ENCODE measurements around the gene ECE2. TPM values are rescaled to one million over a fixed set of nuclear protein-coding genes. Genes with fewer than 3 reads are reported as not detected.
A peak's percentile ranks its signal among the peaks of the same experiment; 100 is the strongest.

Gene ECE2
- total and polyA plus RNA-seq, 8 donors: 0.45 to 2.9 TPM; not detected in 6

DNA sequence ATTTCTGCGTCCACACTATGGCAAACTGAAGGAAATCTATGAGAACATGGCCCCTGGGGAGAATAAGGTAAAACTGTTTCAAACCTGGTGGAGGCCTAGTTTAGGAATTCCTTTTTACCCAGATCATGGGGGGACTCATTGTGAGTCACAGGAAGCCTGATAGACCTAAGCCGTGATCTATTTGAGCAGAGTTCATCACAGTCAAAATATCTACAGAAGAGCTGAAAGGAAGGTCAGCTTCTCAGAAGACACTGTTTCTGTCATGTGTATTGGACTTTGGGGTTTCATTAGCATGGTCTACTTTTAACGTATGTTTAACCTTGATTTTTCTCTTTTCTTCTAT, 24.5 kb downstream of the ECE2 start:
- TF ChIP-seq POLR2AphosphoS5 (IDR thresholded peaks at IDR 0.05) (no peak), POLR2A (IDR thresholded peaks at IDR 0.05) (no peak), EP300 (IDR thresholded peaks at IDR 0.05) (no peak)
- TF ChIP-seq, protein P1, sequence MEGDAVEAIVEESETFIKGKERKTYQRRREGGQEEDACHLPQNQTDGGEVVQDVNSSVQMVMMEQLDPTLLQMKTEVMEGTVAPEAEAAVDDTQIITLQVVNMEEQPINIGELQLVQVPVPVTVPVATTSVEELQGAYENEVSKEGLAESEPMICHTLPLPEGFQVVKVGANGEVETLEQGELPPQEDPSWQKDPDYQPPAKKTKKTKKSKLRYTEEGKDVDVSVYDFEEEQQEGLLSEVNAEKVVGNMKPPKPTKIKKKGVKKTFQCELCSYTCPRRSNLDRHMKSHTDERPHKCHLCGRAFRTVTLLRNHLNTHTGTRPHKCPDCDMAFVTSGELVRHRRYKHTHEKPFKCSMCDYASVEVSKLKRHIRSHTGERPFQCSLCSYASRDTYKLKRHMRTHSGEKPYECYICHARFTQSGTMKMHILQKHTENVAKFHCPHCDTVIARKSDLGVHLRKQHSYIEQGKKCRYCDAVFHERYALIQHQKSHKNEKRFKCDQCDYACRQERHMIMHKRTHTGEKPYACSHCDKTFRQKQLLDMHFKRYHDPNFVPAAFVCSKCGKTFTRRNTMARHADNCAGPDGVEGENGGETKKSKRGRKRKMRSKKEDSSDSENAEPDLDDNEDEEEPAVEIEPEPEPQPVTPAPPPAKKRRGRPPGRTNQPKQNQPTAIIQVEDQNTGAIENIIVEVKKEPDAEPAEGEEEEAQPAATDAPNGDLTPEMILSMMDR (IDR thresholded peaks at IDR 0.05): no peak
- Histone ChIP-seq H3K36me3 (peaks cover 42 to 53% (median 52%) of the 10 kb centered on the region in 4 donors), H3K9me3 (no peaks in the 10 kb centered on the region), H3K4me1 (peaks cover 10 to 34% (median 21%) of the 10 kb centered on the region in 4 donors), H3K4me3 (peak overlapping the region in 2 of 4 donors; percentile 95 to 96), H3K27ac (peak overlapping the region in 1 of 5 donors; percentile 88), H3K27me3 (no peaks in the 10 kb centered on the region)
- no peak for DNase-seq
- WGBS, 5 donors: 61 to 85% (median 77%) methylated on average over 3 of the region's 3 CpGs
- intact Hi-C loops (cut with DNase I; ENCODE audit: low total_unique reads): loop anchor here (10.0 kb wide), 1 partner anchor 54 kb away; no protein-coding TSS in a partner anchor

DNA sequence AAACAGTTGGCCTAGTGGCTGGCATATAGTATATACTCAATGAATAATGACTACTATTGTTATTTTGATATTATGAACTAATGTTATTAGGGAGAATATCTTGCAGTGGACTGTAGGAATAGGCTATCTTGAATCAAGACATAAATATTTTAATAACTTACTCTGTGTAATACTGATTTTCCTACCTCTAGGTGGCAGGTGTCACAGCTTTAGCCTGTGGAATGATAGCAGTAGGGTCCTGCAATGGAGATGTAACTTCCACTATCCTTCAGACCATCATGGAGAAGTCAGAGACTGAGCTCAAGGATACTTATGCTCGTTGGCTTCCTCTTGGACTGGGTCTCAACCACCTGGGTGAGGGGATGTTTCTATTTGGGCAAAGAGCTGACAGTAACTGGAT, 29.8 kb downstream of the ECE2 start:
- intact Hi-C loops (cut with DNase I; ENCODE audit: low total_unique reads): loop anchor here (10.0 kb wide), 1 partner anchor 49 kb away; no protein-coding TSS in a partner anchor
- WGBS, 5 donors: 53 to 85% (median 59%) methylated on average over 1 of the region's 1 CpG
- TF ChIP-seq POLR2AphosphoS5 (IDR thresholded peaks at IDR 0.05) (no peak), EP300 (IDR thresholded peaks at IDR 0.05) (no peak), POLR2A (IDR thresholded peaks at IDR 0.05) (no peak)
- TF ChIP-seq, protein P1 (IDR thresholded peaks at IDR 0.05): peak in 2 of 7 experiments; percentile 12 to 14
- H3K27me3 ChIP-seq: no peaks in the 10 kb centered on the region
- H3K27ac ChIP-seq: no peak overlapping the region
- no peak overlapping the region for H3K4me3 ChIP-seq
- H3K4me1 ChIP-seq: peaks cover 2 to 15% (median 6%) of the 10 kb centered on the region in 4 donors
- DNase-seq: peak in 1 of 2 donors; percentile 37
- H3K36me3 ChIP-seq: peaks cover 79 to 95% (median 92%) of the 10 kb centered on the region in 4 donors
- no peaks in the 10 kb centered on the region for H3K9me3 ChIP-seq

DNA sequence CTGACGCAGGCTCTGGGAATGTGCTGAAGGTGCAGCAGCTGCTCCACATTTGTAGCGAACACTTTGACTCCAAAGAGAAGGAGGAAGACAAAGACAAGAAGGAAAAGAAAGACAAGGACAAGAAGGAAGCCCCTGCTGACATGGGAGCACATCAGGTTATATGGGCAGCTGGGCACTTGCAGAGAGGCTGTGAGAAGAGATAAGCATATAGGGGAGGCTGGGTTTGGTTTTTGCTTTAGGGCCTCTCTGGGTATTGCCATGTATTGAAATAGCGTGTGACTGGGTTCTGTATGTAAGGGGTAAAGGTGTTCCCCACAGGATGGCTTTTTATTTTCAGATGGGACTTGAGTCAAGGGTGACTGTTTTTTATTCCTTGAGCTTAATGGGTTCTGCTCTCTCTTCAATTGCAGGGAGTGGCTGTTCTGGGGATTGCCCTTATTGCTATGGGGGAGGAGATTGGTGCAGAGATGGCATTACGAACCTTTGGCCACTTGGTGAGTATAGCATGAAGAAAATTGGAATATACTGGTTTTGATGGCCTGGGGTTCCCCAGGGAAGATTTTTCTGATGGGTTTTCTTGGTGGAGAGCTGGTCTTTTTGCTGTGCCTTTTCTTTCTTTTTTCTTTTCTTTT, 30.6 kb downstream of the ECE2 start:
- WGBS, 5 donors: 87 to 94% (median 91%) methylated on average over 4 of the region's 4 CpGs
- TF ChIP-seq POLR2AphosphoS5 (IDR thresholded peaks at IDR 0.05) (no peak), POLR2A (IDR thresholded peaks at IDR 0.05) (no peak), EP300 (IDR thresholded peaks at IDR 0.05) (no peak)
- TF ChIP-seq, protein P1 (IDR thresholded peaks at IDR 0.05): no peak
- no peaks in the 10 kb centered on the region for H3K9me3 ChIP-seq
- H3K27me3 ChIP-seq: no peaks in the 10 kb centered on the region
- peaks cover 0 to 10% (median 0%) of the 10 kb centered on the region in 4 donors for H3K4me1 ChIP-seq
- H3K36me3 ChIP-seq: peaks cover 75 to 87% (median 83%) of the 10 kb centered on the region in 4 donors
- H3K4me3 ChIP-seq: no peak overlapping the region
- intact Hi-C loops (cut with DNase I; ENCODE audit: low total_unique reads): loop anchor here (10.0 kb wide), 1 partner anchor 48 kb away; no protein-coding TSS in a partner anchor
- no peak overlapping the region for H3K27ac ChIP-seq
- no peak for DNase-seq

DNA sequence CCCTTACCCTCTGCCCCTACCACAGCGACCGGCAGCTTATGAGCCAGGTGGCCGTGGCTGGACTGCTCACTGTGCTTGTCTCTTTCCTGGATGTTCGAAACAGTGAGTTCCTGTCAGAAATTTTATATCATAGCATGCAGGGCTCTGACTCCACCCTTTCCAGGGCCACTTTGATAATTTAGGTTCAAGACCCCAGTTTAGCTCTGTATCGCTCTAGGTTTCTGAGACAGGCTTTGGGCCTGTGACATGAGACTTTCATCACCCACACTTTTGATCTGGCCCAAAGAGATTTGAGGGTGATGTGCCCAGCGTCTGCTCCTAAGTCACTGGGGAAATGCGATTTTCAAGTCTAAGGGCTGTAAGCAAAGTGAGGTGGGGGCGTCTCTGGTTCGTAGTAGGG, 32.1 kb downstream of the ECE2 start:
- Histone ChIP-seq H3K4me3 (no peak overlapping the region), H3K36me3 (peaks cover 62 to 72% (median 68%) of the 10 kb centered on the region in 4 donors), H3K27ac (no peak overlapping the region), H3K27me3 (no peaks in the 10 kb centered on the region), H3K4me1 (no peaks in the 10 kb centered on the region), H3K9me3 (no peaks in the 10 kb centered on the region)
- intact Hi-C loops (cut with DNase I; ENCODE audit: low total_unique reads): loop anchor here (10.0 kb wide), 1 partner anchor 47 kb away; no protein-coding TSS in a partner anchor
- no peak for DNase-seq
- 91 to 97% (median 94%) methylated on average over 9 of the region's 9 CpGs for WGBS, 5 donors
- no peak for TF ChIP-seq EP300 (IDR thresholded peaks at IDR 0.05)
- TF ChIP-seq, protein P1 (IDR thresholded peaks at IDR 0.05): no peak
- no peak for TF ChIP-seq POLR2A (IDR thresholded peaks at IDR 0.05)
- no peak for TF ChIP-seq POLR2AphosphoS5 (IDR thresholded peaks at IDR 0.05)

All from stomach (tissue), 9 donors.